ENCODE data around the gene KCNMA1.

- TF ChIP-seq CTCF (IDR thresholded peaks at IDR 0.05) (no peak), POLR2A (IDR thresholded peaks at IDR 0.05) (no peak), POLR2AphosphoS5 (IDR thresholded peaks at IDR 0.05; ENCODE audit: insufficient read depth in 1 of 2, low read depth in 1 of 2) (no peak)
Measured at GRCh38 chr10:77118603-77119282, 518.9 kb downstream of the KCNMA1 start.

Data from vagina (tissue), 2 donors.